Pancreas (tissue), 10 donors: ENCODE data around the gene N4BP3. TPM values are rescaled to one million over a fixed set of nuclear protein-coding genes. Genes with fewer than 3 reads are reported as not detected.
A peak's percentile ranks its signal among the peaks of the same experiment; 100 is the strongest.

Experiments
- ATAC-seq, 4 donors: fragments of 200-7000 bp; cut with Tn5 transposase; one replicate each; pipeline versions ENCODE4 v1.8.0 to v1.9.1; 2020; ENCODE audit warnings: mild to moderate bottlenecking in 4 of 4, moderate library complexity in 4 of 4
- DNase-seq, 6 donors: peaks; one replicate each; pipeline ENCODE4 v3.0.0-alpha.2; 2020
- FAIRE-seq: peaks from 2 replicates; lab custom pipeline; 2012; peaks lifted over from hg19 to GRCh38; lab: Jason Lieb, UNC
- H3K27ac ChIP-seq, 4 donors: fragments of 200-600 bp; sonication (generic); 1 replicate in 3 of 4; 2 replicates in 1 of 4; pipeline versions ENCODE4 v1.5.0 to v1.8.0; 2020
- H3K27me3 ChIP-seq, 4 donors: fragments of 200-600 bp; one replicate each; pipeline ENCODE4 v1.8.0; 2021
- H3K36me3 ChIP-seq, 3 donors: fragments of 200-600 bp; sonication (generic) in 1 of 3; one replicate each; pipeline versions ENCODE4 v1.5.0 to v1.8.0; 2020 to 2021
- H3K4me1 ChIP-seq, 3 donors: fragments of 200-600 bp; one replicate each; pipeline ENCODE4 v1.8.0; 2021
- H3K4me3 ChIP-seq, 4 donors: fragments of 200-600 bp; sonication (generic) in 2 of 4; one replicate each; pipeline versions ENCODE4 v1.5.0 to v1.8.0; 2020 to 2021
- H3K9me3 ChIP-seq, 4 donors: fragments of 200-600 bp; one replicate each; pipeline ENCODE4 v1.8.0; 2021
- WGBS, 2 donors: extraction: QIAGEN DNeasy Blood & Tissue Kit; methylation state at CpG; one replicate each; pipeline ENCODE4 v1.1.7; 2013; 5-methylcytosine and 5-hydroxymethylcytosine counted together
- intact Hi-C, 3 donors: fragments of 100-400 bp; cut with DNase I; formaldehyde crosslinking; loops; one replicate each; pipeline versions ENCODE4 v1.11.1 to v1.14.2; 2022
- polyA plus RNA-seq, 2 donors: library from polyadenylated mRNA; stranded (reverse); fragments of 200-250 nt; gene quantifications; one replicate each; pipeline ENCODE4 v1.2.3, GENCODE V29; 2013
- total RNA-seq, 6 donors: library from RNA; stranded (reverse); fragmentation: NEBNext Ultra II Directional in 4 of 6; extraction: Animal tissue kit (Norgen Biotek cat#: 25700) in 4 of 6; gene quantifications; one replicate each; pipeline versions ENCODE4 v1.2.1 to v1.2.4, GENCODE V29; 2021 to 2023
- TF ChIP-seq, protein P1 (sequence below), 4 donors: fragments of 200-600 bp; sonication (generic) in 3 of 4; IDR thresholded peaks; one replicate each; pipeline versions ENCODE4 v1.5.0 to v1.8.0; 2021; ENCODE audit warnings: antibody characterized with exemption in 4 of 4
- donor health status: healthy with polysubstance abuse.
- donor health status: DM: no; HTN: no; CAD: no; lungs with moderate emphysema.
- donor health status: DM: no; HTN: no; CAD: no.
- donor health status: control.
- donor health status: control.
- donor health status: Bipolar disorder and iron deficiency.
- donor health status: DM: yes; HTN: yes; CAD: no.
- donor health status: DM: no; HTN: no; CAD: no.
- donor health status: DM: no; HTN: no; CAD: no.
- donor health status: DM: yes; HTN: yes; CAD: no.

The N4BP3 gene
- total and polyA plus RNA-seq, 8 donors, result 0.23 to 1.1 (median 0.59) TPM

DNA sequence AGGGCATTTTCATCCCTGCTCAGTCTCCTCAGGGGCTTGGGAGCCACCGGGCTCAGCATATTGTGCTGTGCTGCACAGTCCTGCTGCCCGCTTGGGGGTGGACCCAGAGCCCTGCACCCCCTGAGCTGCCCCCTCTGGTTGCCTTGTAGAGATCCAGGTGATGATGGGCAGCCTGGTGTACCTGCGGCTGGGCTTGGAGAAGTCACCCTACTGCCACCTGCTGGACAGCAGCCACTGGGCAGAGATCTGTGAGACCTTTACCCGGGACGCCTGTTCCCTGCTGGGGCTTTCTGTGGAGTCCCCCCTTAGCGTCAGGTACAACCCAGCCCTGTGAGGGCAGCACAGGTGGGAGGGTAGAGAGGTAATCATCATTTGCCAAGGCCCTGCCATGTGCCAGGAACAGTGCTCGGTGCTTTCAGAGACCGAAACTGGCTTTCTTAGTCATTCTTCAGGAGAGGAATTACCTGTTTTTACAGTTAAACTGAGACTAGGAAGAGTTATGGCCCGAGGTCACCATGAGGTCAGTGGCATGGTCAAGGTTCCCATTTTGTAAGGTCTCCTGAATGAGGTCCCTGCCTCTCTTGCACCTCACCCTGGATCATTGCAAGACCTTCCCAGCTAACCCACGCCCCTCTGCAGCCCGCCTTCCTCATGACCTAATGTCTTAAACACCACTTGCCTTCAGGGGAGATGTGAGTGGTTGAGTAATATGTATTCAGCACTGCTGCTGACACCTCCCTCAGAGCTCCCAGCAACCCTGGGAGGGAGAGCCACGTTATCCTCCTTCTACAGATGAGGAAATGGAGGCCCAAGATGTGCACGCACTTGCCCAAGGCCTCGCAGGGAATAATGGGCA lies 32.9 kb downstream of the N4BP3 start:
- WGBS, 2 donors, result 52 to 57% methylated on average over 14 of the region's 14 CpGs
- DNase-seq (peak; percentile 60 to 89 (median 80)), ATAC-seq (peak; percentile 72 to 92 (median 88)), FAIRE-seq (no peak)
- intact Hi-C loops, result loop anchor here in 1 of 3 donors (5.0 kb wide), 1 partner anchor 69 kb away; no protein-coding TSS in a partner anchor
- TF ChIP-seq, protein P1, sequence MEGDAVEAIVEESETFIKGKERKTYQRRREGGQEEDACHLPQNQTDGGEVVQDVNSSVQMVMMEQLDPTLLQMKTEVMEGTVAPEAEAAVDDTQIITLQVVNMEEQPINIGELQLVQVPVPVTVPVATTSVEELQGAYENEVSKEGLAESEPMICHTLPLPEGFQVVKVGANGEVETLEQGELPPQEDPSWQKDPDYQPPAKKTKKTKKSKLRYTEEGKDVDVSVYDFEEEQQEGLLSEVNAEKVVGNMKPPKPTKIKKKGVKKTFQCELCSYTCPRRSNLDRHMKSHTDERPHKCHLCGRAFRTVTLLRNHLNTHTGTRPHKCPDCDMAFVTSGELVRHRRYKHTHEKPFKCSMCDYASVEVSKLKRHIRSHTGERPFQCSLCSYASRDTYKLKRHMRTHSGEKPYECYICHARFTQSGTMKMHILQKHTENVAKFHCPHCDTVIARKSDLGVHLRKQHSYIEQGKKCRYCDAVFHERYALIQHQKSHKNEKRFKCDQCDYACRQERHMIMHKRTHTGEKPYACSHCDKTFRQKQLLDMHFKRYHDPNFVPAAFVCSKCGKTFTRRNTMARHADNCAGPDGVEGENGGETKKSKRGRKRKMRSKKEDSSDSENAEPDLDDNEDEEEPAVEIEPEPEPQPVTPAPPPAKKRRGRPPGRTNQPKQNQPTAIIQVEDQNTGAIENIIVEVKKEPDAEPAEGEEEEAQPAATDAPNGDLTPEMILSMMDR (IDR thresholded peaks at IDR 0.05), result peak; percentile 64 to 72 (median 68)
- Histone ChIP-seq H3K27ac (no peak overlapping the region), H3K27me3 (no peaks in the 10 kb centered on the region), H3K4me3 (no peak overlapping the region), H3K9me3 (no peaks in the 10 kb centered on the region), H3K4me1 (no peaks in the 10 kb centered on the region), H3K36me3 (peaks cover 0 to 59% (median 21%) of the 10 kb centered on the region in 3 donors)

GRCh38 chr5:178147406-178147805 lies 34.1 kb downstream of the N4BP3 start:
- ATAC-seq, result no peak
- H3K27ac ChIP-seq, result no peak overlapping the region
- intact Hi-C loops, result loop anchor here in 1 of 3 donors (5.0 kb wide), 1 partner anchor 70 kb away; no protein-coding TSS in a partner anchor
- WGBS, 2 donors, result 91 to 92% methylated on average over 15 of the region's 15 CpGs
- FAIRE-seq, result no peak
- no peaks in the 10 kb centered on the region for H3K9me3 ChIP-seq
- TF ChIP-seq, protein P1 (IDR thresholded peaks at IDR 0.05), result no peak
- peaks cover 0 to 4% (median 0%) of the 10 kb centered on the region in 3 donors for H3K4me1 ChIP-seq
- no peak overlapping the region for H3K4me3 ChIP-seq
- no peak for DNase-seq
- H3K27me3 ChIP-seq, result no peaks in the 10 kb centered on the region
- H3K36me3 ChIP-seq, result peaks cover 0 to 59% (median 21%) of the 10 kb centered on the region in 3 donors

GRCh38 chr5:178149199-178149932 lies 36.0 kb downstream of the N4BP3 start:
- Histone ChIP-seq H3K27ac (no peak overlapping the region), H3K9me3 (no peaks in the 10 kb centered on the region), H3K36me3 (peaks cover 0 to 40% (median 21%) of the 10 kb centered on the region in 3 donors), H3K4me1 (peaks cover 0 to 12% (median 4%) of the 10 kb centered on the region in 3 donors), H3K27me3 (no peaks in the 10 kb centered on the region), H3K4me3 (no peak overlapping the region)
- TF ChIP-seq, protein P1 (IDR thresholded peaks at IDR 0.05), result no peak
- whole genome bisulfite sequencing, 2 donors, result 83% methylated on average over 11 of the region's 11 CpGs
- no peak for DNase-seq
- no peak for FAIRE-seq
- no peak for ATAC-seq
- intact Hi-C loops, result loop anchor here in 1 of 3 donors (5.0 kb wide), 1 partner anchor 72 kb away; no protein-coding TSS in a partner anchor

- 58 to 67% methylated on average over 10 to 11 of the region's 11 CpGs for WGBS, 2 donors
- no peaks in the 10 kb centered on the region for H3K9me3 ChIP-seq
- TF ChIP-seq, protein P1 (IDR thresholded peaks at IDR 0.05), result no peak
- H3K4me3 ChIP-seq, result no peak overlapping the region
- DNase-seq, result no peak
- no peak for FAIRE-seq
- no peaks in the 10 kb centered on the region for H3K27me3 ChIP-seq
- H3K36me3 ChIP-seq, result peaks cover 0 to 34% (median 21%) of the 10 kb centered on the region in 3 donors
- intact Hi-C loops, result loop anchor here in 1 of 3 donors (10.0 kb wide), 1 partner anchor 76 kb away; no protein-coding TSS in a partner anchor
- no peak overlapping the region for H3K27ac ChIP-seq
- ATAC-seq, result no peak
- H3K4me1 ChIP-seq, result peaks cover 0 to 12% (median 4%) of the 10 kb centered on the region in 3 donors
Observed at GRCh38 chr5:178150977-178151734, 37.8 kb downstream of the N4BP3 start.
